Panc1 (cell line): ENCODE measurements around the gene TOPBP1. TPM values are rescaled to one million over a fixed set of nuclear protein-coding genes. Genes with fewer than 3 reads are reported as not detected.
"Not testable (repeated sequence)": the region's sequence is repeated elsewhere in the genome, so short reads cannot be mapped to it uniquely, and the experiment has no call there.

ENCODE experiments used
- ATAC-seq: fragments of 200-7000 bp; cut with Tn5 transposase; 2 replicates; pipeline ENCODE4 v1.9.1; 2020; ENCODE audit warnings: mild to moderate bottlenecking, moderate library complexity
- BruUV-seq: library from RNA; stranded (reverse); fragments of 400-500 nt; replicated peaks from 2 replicates; lab custom pipeline; 2021; lab: Mats Ljungman, UMichigan
- CTCF ChIA-PET: fragments of 300-600 bp; sonication (Branson Sonifier 250); formaldehyde crosslinking; loops from one replicate; lab custom pipeline; 2022; ENCODE audit warnings: antibody characterized with exemption; lab: Charles Lee
- POLR2A ChIA-PET: fragments of 300-600 bp; sonication (Branson Sonifier 250); formaldehyde crosslinking; loops from one replicate; lab custom pipeline; 2022; ENCODE audit warnings: antibody characterized with exemption; lab: Charles Lee
- DNase-seq: peaks from one replicate; pipeline ENCODE4 v3.0.0-alpha.2; 2010; ENCODE audit warnings: low read depth, low spot score
- H3K27ac ChIP-seq: 2 replicates; pipeline ENCODE4 v1.5.1; 2011; ENCODE audit warnings: mild to moderate bottlenecking, low read length, inconsistent platforms
- H3K27me3 ChIP-seq: fragments of 200-500 bp; sonication (Bioruptor generic); 2 replicates; pipeline ENCODE4 v1.6.0; 2014; ENCODE audit warnings: low read length, inconsistent platforms; ENCODE audit not compliant: control insufficient read depth, insufficient read depth
- H3K36me3 ChIP-seq: fragments of 200-500 bp; sonication (Bioruptor generic); 2 replicates; pipeline ENCODE4 v1.5.1; 2014; ENCODE audit warnings: inconsistent platforms, mild to moderate bottlenecking, low read length, moderate library complexity; ENCODE audit not compliant: control insufficient read depth, insufficient read depth
- H3K4me1 ChIP-seq: 2 replicates; pipeline ENCODE4 v1.5.1; 2011; ENCODE audit warnings: inconsistent platforms, mild to moderate bottlenecking, low read length, moderate library complexity; ENCODE audit not compliant: control insufficient read depth, insufficient read depth
- H3K4me3 ChIP-seq, 2 experiments: 2 replicates each; pipeline ENCODE4 v1.5.1; 2011 to 2012; ENCODE audit warnings: low read depth in 2 of 2, low read length in 2 of 2, mild to moderate bottlenecking in 2 of 2, inconsistent platforms in 1 of 2, moderate library complexity in 1 of 2
- H3K9me3 ChIP-seq: fragments of 200-500 bp; sonication (Bioruptor generic); 2 replicates; pipeline ENCODE4 v1.5.1; 2014; ENCODE audit warnings: low read depth, mild to moderate bottlenecking, inconsistent platforms, low read length, moderate library complexity; ENCODE audit not compliant: control insufficient read depth, insufficient read depth
- POLR2AphosphoS5 ChIP-seq: IDR thresholded peaks from 2 replicates; pipeline ENCODE4 v1.6.1; 2012; ENCODE audit warnings: mild to moderate bottlenecking, low read depth, low read length, moderate library complexity
- SIN3A ChIP-seq: IDR thresholded peaks from 2 replicates; pipeline ENCODE4 v1.6.1; 2012; ENCODE audit warnings: low read depth, mild to moderate bottlenecking, low read length, moderate library complexity, borderline replicate concordance; ENCODE audit not compliant: insufficient read depth
- TCF7L2 ChIP-seq: IDR thresholded peaks from 2 replicates; pipeline ENCODE4 v1.6.1; 2011; ENCODE audit warnings: mild to moderate bottlenecking, low read depth, low read length, inconsistent platforms
- in situ Hi-C: cut with HindIII; loops from 2 replicates; pipeline ENCODE4 v1.10.0; 2016; ENCODE audit warnings: low sequenced_read_pairs, low pct_unique_long_range_greater_than_20kb
- intact Hi-C: fragments of 100-400 bp; cut with micrococcal nuclease; formaldehyde crosslinking; loops from one replicate; pipeline ENCODE4 v1.10.0; 2022; ENCODE audit not compliant: unreplicated experiment
- total RNA-seq: library from RNA; stranded (reverse); gene quantifications from one replicate; pipeline ENCODE4 v1.2.1, GENCODE V29; 2021; ENCODE audit not compliant: unreplicated experiment
- TF ChIP-seq, protein P1 (sequence below), 2 experiments: IDR thresholded peaks; 2 replicates each; pipeline ENCODE4 v1.6.1; 2011 to 2012; ENCODE audit warnings: low read depth in 2 of 2, control low read depth in 1 of 2, low read length in 1 of 2, mild to moderate bottlenecking in 1 of 2, moderate library complexity in 1 of 2; ENCODE audit not compliant: insufficient read depth in 1 of 2
- TF ChIP-seq, protein P2 (sequence below): fragments of 450-650 bp; IDR thresholded peaks from 2 replicates; pipeline ENCODE4 v1.5.1; 2017; ENCODE audit warnings: mild to moderate bottlenecking

Gene TOPBP1
- total RNA-seq, 1 experiment from 2014 or later = 78.4 TPM

DNA sequence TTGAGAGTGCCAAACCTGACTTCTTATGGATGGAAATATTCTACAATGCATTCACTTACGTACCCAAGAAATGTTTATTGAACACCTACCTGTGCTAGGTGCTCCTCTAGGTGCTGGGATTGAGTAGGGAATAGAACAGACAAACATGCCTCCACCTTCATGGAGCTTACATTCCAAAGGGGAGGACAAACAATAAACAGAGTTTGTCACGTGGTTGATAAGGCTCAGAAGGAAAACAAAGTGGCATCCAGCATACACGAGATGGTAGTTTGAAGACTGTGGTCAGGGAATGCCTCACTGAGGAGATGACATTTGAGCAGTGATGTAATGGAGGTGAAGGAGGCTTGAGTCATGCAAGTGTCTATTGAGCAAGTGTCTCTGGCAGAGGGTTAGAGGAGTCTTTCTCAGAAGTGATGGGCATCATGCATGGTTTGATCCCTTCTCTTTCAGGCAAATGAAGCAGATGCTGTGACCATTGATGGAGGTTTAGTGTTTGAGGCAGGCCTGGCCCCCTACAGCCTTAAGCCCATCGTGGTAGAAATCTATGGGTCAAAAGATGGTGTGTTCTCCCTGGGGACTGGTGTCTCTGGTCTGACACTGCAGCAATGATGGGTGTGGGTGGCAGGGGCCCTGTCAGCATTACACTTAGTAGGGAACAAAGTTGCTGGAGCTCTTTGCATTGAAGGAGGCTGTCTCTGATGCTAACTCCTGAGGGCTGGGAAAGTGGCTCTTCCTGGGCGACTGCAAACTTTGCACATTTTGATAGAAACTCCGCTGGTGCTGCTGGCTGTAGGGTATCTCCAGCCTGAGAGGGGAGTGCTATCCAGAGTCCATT lies 29.7 kb upstream of the TOPBP1 start:
- no TSS peak for BruUV-seq
- TF ChIP-seq POLR2AphosphoS5 (no peak), TCF7L2 (no peak), SIN3A (no peak)
- TF ChIP-seq, protein P1, sequence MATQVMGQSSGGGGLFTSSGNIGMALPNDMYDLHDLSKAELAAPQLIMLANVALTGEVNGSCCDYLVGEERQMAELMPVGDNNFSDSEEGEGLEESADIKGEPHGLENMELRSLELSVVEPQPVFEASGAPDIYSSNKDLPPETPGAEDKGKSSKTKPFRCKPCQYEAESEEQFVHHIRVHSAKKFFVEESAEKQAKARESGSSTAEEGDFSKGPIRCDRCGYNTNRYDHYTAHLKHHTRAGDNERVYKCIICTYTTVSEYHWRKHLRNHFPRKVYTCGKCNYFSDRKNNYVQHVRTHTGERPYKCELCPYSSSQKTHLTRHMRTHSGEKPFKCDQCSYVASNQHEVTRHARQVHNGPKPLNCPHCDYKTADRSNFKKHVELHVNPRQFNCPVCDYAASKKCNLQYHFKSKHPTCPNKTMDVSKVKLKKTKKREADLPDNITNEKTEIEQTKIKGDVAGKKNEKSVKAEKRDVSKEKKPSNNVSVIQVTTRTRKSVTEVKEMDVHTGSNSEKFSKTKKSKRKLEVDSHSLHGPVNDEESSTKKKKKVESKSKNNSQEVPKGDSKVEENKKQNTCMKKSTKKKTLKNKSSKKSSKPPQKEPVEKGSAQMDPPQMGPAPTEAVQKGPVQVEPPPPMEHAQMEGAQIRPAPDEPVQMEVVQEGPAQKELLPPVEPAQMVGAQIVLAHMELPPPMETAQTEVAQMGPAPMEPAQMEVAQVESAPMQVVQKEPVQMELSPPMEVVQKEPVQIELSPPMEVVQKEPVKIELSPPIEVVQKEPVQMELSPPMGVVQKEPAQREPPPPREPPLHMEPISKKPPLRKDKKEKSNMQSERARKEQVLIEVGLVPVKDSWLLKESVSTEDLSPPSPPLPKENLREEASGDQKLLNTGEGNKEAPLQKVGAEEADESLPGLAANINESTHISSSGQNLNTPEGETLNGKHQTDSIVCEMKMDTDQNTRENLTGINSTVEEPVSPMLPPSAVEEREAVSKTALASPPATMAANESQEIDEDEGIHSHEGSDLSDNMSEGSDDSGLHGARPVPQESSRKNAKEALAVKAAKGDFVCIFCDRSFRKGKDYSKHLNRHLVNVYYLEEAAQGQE (IDR thresholded peaks at IDR 0.05; ENCODE audit: insufficient read depth in 1 of 2, low read depth in 2 of 2, low read length in 1 of 2) = no peak
- TF ChIP-seq, protein P2, sequence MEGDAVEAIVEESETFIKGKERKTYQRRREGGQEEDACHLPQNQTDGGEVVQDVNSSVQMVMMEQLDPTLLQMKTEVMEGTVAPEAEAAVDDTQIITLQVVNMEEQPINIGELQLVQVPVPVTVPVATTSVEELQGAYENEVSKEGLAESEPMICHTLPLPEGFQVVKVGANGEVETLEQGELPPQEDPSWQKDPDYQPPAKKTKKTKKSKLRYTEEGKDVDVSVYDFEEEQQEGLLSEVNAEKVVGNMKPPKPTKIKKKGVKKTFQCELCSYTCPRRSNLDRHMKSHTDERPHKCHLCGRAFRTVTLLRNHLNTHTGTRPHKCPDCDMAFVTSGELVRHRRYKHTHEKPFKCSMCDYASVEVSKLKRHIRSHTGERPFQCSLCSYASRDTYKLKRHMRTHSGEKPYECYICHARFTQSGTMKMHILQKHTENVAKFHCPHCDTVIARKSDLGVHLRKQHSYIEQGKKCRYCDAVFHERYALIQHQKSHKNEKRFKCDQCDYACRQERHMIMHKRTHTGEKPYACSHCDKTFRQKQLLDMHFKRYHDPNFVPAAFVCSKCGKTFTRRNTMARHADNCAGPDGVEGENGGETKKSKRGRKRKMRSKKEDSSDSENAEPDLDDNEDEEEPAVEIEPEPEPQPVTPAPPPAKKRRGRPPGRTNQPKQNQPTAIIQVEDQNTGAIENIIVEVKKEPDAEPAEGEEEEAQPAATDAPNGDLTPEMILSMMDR = no peak
- Histone ChIP-seq H3K27me3 (no peaks in the 10 kb centered on the region; the same call in 1 of the 2 replicates), H3K27ac (no peak overlapping the region), H3K36me3 (no peaks in the 10 kb centered on the region), H3K9me3 (no peaks in the 10 kb centered on the region), H3K4me1 (no peaks in the 10 kb centered on the region), H3K4me3 (no peak overlapping the region)
- in situ Hi-C loops = no loop called here
- ChIA-PET POLR2A (no interaction called here), CTCF (no interaction called here)
- intact Hi-C loops = no loop called here
- DNase-seq (no peak), ATAC-seq (no peak)

DNA sequence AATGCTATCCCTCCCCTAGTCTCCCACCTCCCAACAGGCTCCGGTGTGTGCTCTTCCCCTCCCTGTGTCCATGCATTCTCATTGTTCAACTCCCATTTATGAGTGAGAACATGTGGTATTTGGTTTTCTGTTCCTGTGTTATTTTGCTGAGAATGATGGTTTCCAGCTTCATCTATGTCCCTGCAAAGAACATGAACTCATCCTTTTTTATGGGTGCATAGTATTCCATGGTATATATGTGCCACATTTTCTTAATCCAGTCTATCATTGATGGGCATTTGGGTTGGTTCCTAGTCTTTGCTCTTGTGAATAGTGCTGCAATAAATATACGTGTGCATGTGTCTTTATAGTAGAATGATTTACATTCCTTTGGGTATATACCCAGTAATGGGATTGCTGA lies 16.3 kb upstream of the TOPBP1 start:
- DNase-seq, ATAC-seq, POLR2A ChIA-PET, H3K27me3 ChIP-seq, H3K4me3 ChIP-seq, BruUV-seq, H3K27ac ChIP-seq, in situ Hi-C loops, H3K36me3 ChIP-seq, H3K9me3 ChIP-seq, H3K4me1 ChIP-seq, intact Hi-C loops, CTCF ChIA-PET: not testable (repeated sequence)
